Muscle of back (tissue), 10 donors: ENCODE results near the gene SLC16A10. TPM values are rescaled to one million over a fixed set of nuclear protein-coding genes. Genes with fewer than 3 reads are reported as not detected.

Experiments
- polyA plus RNA-seq, 10 donors: library from polyadenylated mRNA; unstranded; fragments of 120-200 nt; gene quantifications; one replicate each; pipeline ENCODE4 v1.2.1, GENCODE V29; 2013; ENCODE audit not compliant: insufficient read length in 10 of 10

Gene SLC16A10
- polyA plus RNA-seq, 10 donors: 2.1 to 8.1 (median 3.5) TPM

Other genes with a start within 250 kb of the SLC16A10 start
- 10 to 100 TPM; 40.3 to 60.2 (median 46.8) TPM for gene AMD1, start 212.7 kb upstream of the SLC16A10 start, polyA plus RNA-seq
- gene GTF3C6, start 128.8 kb upstream of the SLC16A10 start, polyA plus RNA-seq: 10 to 100 TPM; 70.9 to 88.3 (median 78.0) TPM
- gene RPF2, start 105.5 kb upstream of the SLC16A10 start, polyA plus RNA-seq: 10 to 100 TPM; 25.4 to 35.2 (median 31.3) TPM